GM20000 (cell line): ENCODE data around the gene CRISPLD2.
"Not testable (repeated sequence)": the region's sequence is repeated elsewhere in the genome, so short reads cannot be mapped to it uniquely, and the experiment has no call there.

ENCODE experiments used
- DNase-seq: peaks from one replicate; pipeline ENCODE4 v3.0.0; 2012; ENCODE audit warnings: low spot score
- CTCF ChIP-seq: IDR thresholded peaks from 2 replicates; pipeline ENCODE4 v1.5.1; 2012; ENCODE audit warnings: mild to moderate bottlenecking, control low read depth; ENCODE audit errors: extremely low read depth, missing control alignments

Gene CRISPLD2

GRCh38 chr16:84931506-84931905, 111.7 kb downstream of the CRISPLD2 start:
- TF ChIP-seq CTCF, result no peak
- DNase-seq, result no peak

GRCh38 chr16:84932681-84933080, 112.9 kb downstream of the CRISPLD2 start:
- no peak for TF ChIP-seq CTCF
- DNase-seq, result no peak

GRCh38 chr16:84933774-84934631, 114.2 kb downstream of the CRISPLD2 start:
- DNase-seq, result no peak

GRCh38 chr16:84937196-84938005, 117.6 kb downstream of the CRISPLD2 start:
- no peak for TF ChIP-seq CTCF
- DNase-seq, result no peak

More at GRCh38 chr16:84933774-84934631, 114.2 kb downstream of the CRISPLD2 start:
- TF ChIP-seq CTCF, result no peak

- DNase-seq, result not testable (repeated sequence)
These were observed 118.8 kb downstream of the CRISPLD2 start for GRCh38 chr16:84938616-84939015.

GRCh38 chr16:84940670-84941551, 121.1 kb downstream of the CRISPLD2 start:
- no peak for TF ChIP-seq CTCF
- no peak for DNase-seq

- no peak for DNase-seq
- TF ChIP-seq CTCF, result no peak
These were observed 122.1 kb downstream of the CRISPLD2 start for GRCh38 chr16:84941921-84942320.
